Activated effector memory CD4-positive, alpha-beta T cell treated with Interleukin-2 at 50 U/mL for 16 hours (primary cell): ENCODE measurements around the gene ETV7.
"Not testable (repeated sequence)": the region's sequence is repeated elsewhere in the genome, so short reads cannot be mapped to it uniquely, and the experiment has no call there.

ENCODE experiments used
- DNase-seq: peaks from one replicate; pipeline ENCODE4 v3.0.0-alpha.2; 2020

Gene ETV7

DNA sequence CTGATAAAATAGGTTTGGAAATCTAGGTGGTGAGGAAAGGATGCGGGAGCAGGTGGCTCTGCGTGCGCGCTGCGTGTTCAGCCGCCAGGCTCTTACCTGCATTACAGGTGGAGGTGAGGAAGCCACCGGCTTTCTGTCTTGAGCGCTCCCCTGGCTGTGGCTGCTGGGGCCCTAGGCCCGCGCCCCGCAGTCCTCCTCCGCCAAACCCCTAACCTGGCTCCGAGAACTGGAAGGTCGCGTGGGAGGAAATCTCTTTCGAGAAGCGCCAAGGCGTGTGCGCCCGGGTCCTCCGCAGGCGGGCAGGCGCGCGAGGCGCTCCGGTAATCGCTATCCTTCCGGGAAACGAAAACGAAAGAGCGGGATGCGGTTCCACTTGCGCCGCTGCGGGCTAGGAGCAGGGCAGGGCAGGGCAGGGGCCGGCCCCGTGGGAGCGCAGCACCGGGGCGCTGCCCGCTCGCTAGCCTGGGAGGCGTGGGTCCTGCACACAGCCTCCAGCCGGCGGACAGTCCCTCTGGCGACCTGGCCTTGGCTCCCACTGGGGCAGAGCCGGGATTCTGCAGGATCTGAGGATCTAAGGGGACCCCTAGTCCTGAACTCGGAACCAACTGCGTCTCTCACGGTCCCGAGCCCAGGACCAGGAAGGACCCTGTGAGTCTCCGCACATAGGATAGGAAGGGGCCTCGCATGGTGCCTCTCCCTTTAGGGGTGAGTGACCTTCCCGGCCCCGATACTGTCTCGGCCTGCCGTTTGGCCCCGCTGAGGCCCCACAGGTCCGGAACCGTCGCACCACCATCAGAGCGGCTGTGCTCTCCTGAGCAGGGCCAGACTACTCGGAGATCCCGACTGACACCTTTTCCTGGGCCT is at the start of gene ETV7:
Gene ETV7 (minus strand): TSS at position 230 of the 864 bp plus-strand sequence. CDS start 128 bp downstream, at position 102.
- peak; percentile 27 for DNase-seq

DNA sequence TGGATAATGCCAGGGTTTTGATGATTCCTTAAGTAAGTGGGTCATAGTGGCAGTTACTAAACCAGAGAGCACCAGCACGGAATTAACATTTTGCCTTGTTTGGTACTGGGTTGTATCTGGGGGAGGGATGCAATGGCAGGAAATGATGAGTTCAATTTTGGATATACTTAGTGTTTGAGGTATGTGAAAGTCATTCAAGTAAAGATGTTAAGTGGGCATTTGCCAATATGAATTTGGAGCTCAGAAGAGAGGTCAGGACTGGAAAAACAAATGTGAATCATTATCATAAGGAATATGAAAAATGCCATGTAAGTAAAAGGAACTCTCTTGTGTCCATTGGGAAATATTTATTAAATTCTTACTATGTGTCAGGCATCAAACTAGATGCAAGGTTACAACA is 49.0 kb upstream of the ETV7 start:
- DNase-seq, result no peak

DNA sequence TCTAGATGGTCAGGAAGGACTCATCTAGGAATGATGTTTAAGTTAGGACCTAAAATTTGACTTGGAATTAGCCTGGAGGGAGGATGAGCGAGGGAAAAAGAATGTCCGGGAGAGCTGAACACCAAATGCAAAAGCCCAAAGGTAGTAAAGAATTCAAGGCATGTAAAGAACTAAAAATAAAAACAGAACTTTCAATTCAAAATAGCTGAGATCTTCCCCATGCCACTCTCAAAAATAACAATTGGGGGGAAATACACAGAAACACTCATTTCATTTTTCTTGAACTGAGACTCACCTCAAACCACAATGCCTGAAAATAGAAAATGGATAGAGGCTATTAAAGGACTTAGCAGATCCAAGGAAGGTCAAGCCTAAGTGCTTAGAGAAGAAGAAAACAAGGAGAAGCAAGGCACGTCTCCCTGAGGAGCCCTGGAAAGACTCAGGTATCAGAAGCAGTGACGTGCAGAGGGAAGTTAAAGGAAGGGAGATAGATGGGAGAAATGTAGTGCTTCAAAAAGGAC is 44.7 kb upstream of the ETV7 start:
- no peak for DNase-seq

DNA sequence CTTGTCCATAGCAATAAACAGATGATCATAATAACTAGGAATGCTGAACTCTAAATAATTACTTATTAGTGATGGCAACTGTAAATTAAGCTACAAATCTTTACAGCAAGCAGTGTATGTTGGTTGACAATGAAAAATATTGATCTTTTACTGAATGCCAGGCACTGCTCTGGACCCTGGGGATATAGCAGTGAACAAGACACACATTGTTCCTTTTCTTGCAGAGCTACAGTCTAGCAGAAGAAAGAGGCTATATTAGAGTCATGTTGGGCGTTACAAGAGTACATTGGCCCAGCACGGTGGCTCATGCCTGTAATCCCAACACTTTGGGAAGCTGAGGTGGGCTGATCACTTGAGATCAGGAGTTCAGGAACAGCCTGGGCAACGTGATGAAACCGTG is 43.7 kb upstream of the ETV7 start:
- no peak for DNase-seq

DNA sequence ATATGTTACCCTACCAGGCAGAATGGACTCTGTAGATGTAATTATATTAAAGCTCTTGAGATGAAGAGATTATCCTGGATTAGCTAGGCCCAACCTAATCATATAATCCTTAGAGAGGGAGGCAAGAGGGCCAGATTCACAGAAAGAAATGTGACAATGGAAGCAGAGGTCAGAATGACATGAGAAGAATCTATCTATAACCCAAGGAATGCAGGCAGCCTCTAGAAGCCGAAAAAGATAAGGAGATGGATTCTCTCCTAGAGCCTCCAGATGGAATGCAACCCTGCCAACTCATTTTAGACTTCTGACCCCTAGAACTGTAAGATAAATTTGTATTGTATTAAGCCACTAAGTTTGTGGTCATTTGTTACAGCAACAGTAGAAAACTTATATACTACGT is 42.9 kb upstream of the ETV7 start:
- no peak for DNase-seq

DNA sequence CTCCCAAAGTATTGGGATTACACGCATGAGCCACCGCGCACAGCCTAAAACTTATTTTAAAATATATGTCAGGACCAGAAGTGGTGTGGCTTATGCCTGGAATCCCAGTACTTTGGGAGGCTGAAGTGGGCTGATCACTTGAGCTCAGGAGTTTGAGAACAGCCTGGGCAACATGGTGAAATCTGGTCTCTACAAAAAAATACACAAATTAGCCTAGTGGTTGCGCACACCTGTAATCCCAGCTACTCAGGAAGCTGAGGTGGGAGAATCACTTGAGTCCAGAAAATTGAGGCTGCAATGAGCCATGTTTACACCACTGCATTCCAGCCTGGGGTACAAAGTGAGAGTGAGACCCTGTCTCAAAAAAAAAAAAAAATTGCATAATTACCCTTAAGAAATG is 41.4 kb upstream of the ETV7 start:
- DNase-seq, result no peak

DNA sequence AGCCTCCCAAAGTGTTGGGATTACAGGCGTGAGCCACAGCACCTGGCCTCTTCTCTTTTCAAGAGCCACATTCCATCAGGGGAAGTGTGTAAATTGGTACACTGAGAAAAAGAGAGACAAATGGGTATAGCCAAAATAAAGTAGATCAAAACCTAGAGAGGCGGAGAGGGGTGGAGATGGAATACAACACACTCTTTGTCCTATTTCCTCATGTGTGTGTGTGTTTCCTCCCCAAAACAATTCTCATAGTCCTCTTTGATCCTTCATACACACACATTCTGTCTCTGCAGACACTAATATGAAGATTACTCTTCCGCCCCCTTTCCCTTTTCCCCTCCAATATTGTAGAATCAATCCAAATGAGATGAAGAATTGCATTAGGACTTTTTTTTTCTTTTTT is 39.2 kb upstream of the ETV7 start:
- no peak for DNase-seq

DNA sequence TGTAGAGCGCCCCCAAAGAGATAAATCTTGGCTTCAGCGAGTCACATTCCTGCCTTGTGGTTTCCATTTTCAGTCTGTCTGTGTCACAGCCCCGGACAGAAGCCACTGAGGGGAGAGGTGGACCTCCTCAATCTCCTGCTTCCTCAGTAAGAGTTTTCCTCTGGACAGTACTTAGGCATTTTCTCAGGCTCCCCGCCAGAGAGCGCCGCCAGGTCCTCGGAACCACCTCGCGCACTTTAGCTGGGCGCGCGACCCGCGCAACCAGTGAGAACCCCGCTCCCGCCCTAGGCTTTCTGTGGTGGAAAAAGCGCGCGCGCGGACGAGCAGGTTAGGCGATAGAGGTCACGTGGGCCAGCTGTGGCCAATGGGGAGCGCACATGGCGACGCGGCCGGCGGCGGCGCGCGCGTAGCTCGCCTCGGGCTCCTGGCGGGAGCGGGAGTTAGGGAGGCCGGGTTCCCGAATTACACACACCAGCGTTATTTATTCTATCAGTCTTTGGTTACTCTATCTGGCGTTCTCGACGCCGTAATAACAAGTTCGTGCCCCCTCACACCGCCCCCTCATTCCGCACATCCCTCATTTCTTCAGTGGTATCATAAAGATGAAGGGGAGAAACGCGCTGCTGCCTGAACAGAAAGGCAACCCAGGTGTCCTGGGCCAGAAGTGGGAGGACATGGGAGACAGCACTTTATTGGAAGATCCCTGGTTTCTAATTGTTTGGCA is 35.8 kb upstream of the ETV7 start:
- DNase-seq, result peak; percentile 97

DNA sequence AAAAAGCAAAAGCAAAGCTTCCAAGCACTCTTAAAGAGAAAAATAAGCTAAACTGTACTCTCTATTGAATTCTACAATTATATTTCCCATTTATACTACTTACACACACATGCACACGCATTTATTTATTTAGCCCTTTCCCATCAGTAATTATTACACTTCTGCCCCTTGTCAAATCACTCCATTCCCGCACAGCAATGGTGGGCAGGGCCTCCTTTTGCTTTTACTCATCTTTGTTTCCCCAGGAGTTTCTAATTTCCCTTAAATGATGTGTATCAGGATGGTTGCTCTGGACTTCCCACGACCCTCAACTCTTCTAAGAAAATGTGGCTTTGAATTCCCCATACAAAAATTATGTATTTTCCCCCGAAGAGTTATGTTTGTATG is 35.2 kb upstream of the ETV7 start:
- no peak for DNase-seq

DNA sequence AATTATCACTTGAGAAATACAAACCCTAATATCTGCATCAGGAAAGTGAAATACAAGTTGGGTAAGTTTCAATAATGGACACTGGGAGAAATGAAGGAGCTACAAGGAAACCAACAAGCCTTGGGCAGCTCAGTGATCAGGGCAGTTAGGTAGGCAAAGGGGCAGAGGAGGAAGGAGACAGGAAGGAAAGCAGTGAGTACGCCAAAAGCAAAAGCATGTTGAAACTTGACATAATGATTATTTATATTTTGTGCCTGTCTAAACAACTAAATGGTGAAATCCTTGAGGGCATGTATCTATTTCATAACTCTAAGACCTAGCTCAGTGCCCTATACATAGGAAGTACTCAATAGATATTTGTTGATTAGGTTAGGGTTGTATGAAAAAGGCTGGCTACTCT is 31.8 kb upstream of the ETV7 start:
- no peak for DNase-seq

DNA sequence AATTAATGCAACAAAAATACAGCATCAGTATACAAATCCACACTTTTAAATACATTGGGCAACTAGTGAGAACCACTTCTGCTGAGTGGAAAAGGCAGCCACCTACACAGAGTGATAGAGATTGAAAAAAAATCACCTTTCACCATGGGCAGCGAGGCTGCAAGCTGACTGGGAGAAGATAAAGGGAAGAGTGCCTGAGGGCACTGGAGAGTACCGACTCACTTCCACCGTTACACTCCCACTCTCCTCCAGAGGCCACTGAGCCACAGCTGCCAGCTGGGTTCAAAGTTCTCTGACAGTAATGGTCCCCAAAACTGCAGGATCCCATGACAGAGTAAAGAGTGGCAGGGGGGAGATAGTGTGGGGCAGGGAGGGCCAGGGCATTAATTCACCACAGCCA is 31.1 kb upstream of the ETV7 start:
- no peak for DNase-seq

DNA sequence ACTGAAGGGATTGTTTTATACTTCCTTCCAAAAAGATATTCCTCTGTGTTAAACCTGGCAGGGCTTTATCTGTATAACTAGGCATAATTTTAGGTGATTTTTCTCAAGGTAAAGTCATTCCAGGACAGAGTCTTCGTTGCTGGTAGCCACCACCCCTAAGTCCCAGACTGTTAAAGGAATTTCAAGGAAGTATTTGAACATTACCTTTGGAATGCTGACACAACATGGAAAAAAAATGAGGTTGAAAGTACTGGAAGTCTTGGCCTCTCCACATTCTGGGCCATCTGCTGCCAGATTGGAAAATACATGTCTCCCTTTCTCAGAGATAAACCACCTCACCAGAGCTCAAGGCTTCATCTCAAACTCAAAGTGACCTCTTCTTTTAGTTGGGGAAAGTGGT is 27.0 kb upstream of the ETV7 start:
- no peak for DNase-seq

DNA sequence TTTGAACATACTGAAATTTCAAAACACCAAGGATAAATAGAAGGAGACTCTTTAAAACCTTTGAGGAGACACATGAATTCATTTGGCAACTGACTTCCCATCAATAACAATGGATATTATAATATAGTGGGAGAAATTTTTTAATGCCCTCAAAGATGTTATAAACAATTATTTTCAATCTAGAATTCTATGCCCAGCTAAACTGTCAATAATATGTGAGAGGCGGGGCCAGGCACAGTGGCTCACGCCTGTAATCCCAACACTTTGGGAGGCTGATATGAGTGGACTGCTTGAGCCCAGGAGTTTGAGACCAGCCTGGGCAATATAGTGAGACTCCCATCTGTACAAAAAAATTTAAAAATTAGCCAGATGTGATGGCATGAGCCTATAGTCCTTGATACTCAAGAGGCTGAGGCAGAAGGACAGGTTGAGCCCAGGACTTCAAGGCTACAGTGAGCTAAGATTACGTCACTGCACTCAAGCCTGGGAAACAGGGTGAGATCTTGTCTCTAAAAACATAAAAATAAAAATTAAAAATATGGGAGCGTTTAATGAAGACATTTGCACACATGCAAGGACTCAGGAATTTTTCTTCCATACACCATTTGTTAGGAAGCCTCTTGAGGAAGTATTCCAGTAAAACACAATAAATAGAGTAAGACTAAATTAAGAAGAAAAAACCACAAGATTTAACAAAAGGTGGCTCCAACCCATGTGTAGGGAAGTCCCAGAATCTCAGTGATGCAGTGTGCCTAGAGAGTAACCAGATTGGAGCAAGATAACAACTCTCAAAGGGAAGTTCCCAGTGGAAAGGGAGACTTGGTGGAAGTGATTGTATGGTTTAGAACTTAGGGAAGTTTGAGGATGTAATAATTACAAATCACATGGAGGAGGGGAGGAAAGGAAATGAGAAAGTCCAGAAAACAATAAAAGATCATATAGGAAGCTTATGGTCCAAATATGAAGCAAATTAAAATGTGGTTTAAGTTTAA is 26.3 kb upstream of the ETV7 start:
- no peak for DNase-seq

DNA sequence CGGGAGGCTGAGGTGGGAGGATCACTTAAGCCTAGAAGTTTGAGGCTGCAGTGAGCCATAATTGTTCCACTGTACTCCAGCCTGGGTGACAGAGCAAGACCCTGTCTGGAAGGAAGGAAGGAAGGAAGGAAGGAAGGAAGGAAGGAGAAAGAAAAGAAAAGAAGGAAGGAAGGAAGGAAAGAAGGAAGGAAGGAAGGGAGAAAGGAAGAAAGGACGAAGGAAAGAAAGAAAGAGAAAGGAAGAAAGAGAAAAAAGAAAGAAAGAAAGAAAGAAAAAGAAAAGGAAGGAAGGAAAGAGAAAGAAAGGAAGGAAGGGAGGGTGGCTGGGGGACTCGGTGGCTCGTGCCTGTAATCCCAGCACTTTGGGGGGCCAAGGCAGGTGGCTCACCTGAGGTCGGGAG is 22.2 kb upstream of the ETV7 start:
- DNase-seq, result not testable (repeated sequence)

DNA sequence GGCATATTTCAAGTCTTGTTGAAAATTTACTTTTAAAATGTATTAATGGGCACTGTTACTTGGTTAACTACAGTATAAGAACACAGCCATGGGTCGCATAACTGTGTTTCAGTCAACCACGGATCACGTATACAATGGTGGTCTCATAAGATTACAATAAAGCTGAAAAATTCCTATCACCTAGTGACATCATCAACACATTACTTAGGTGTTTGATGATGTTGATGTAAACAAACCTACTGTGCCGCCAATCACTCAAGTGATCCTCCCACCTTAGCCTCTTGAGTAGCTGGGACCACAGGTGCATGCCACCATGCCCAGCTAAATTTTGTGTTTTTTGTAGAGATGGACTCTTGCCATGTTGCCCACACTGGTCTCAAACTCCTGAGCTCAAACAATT is 16.7 kb upstream of the ETV7 start:
- DNase-seq, result no peak

DNA sequence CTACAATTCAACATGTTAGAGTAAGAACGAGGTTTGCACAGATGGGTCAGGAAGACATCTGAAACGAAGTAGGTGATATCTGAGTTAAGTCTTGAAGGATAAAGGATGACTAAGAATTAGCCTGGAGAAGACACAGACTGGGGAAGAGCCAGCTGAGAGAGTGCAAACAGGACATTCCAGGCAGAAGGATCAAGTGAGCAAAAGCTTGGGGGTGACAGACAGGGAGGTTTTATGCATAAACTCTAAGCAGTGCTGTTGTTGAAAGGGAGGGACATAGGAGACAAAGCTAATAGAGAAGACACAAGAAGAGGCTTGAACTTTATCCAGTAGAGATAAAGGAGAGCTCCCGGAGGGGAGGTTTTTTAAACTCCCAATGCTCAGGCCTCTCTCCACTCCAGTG is 15.0 kb upstream of the ETV7 start:
- no peak for DNase-seq

DNA sequence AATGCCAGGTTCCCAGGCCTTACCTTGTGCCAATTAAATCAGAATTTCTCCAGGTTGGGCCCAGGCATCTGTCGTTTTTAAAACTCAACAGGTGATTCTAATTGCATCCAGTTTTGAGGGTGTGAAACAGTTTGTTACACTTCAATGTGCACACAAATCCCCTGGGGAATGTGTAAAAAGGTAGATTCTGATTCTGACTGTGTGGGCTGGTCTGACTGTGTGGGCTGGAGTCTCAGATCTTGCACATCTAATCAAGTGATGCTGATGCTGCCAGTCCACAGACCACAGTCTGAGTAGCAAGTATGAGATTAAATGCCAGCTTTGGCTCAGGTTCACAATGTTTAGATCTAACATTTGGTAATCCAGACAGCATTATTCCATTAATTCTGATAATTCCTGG is 12.5 kb upstream of the ETV7 start:
- DNase-seq, result no peak

DNA sequence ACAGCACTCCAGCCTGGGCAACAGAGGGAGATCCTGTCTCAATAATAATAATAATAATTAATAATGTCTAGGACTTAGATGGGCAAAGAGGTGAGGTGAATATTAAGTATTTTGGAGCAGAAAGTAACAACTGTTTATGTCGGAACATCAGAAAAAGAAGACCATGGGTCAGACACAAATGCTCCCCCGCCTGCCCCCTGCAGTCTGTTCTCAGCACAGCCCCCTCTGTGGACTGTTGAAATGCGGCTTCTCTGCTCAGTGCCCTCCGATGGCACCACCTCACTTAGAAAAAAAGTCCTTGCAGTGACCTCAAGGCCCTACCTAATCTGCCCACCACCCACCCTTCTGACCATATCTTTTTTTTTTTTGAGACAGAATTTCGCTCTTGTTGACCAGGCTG is 5.2 kb upstream of the ETV7 start:
- DNase-seq, result no peak

DNA sequence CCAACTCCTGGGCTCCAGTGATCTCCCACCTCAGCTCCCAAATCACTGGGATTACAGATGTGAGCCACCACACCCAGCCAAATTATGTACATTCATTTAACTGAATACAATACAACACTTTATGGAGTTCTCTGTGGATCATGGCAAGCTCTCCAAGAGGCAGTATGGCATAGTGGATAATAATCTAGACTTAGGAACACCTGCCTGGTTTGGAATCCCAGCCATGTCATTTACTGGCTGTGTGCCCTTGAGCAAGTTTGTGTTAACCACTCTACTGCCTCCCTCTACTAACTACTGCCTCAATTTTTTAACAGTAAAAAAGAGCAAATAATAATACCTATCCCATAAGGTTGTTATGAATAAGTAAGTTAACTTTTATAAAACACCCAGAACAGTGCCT is 1.9 kb upstream of the ETV7 start:
- no peak for DNase-seq

DNA sequence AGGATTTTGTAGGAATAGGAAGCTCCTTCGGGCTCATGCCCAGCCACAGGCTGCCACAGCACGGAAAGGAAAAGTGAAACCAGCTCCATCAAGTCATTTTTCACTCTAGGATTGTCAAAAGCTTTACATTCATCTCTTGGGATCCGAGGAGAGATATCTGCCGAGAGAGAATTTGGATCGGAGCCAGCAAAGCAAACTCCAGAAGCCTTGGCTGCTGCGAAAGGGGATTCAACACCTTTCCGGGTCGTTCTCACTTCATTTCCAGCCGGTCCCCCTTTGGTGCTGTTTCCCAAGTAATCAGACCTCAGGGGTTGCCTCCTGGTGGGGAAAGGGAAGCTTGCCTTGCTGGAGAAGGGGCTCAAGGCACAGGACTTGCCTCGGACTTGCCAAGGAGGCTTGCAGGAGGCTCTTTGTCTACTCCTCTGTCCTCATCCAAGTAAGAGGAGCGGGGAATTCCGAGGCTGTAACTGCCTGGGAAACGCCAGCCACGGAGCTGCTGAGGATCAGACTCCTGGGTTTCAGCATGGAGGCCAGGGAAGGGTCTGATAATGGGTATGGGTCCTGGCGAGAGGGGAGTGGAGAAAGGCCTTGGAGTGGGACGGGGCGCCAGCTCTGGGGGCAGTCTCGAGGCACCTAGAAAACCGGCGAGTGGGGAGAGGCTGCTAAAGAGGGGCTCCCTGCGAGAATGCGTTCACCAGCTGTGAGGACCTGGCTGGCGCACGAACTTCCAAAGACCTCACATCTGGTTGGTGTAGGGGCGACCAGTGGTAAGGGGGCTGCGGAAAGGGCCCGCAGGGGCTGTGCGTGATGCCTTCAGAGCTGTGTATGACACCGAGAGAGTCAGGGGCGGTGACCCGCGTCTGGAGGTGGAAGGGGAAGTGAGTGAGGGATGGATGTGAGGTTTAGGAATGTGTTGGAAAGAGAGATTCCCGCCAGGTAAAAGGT is 702 bp downstream of the ETV7 start:
- peak; percentile 19 for DNase-seq

DNA sequence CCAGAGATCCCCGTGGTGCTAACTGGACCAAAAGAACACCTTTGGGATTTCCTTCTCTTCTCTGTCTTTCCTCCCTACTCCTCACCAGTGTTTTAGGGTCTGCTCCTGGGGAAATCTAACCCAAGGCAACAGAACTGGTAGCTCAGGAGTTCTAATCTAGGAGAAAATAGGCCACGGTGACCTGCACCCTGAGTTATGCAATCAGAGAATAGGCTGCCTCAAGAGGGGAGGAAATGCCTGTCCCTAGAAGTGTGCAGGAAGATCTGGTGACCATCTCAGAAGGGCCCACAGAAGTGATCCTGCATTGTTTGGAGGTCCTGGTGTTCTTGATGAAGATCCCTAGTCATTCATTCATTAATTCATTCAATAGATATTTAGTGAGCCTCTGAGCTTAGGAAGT is 3.4 kb downstream of the ETV7 start:
- DNase-seq, result no peak

DNA sequence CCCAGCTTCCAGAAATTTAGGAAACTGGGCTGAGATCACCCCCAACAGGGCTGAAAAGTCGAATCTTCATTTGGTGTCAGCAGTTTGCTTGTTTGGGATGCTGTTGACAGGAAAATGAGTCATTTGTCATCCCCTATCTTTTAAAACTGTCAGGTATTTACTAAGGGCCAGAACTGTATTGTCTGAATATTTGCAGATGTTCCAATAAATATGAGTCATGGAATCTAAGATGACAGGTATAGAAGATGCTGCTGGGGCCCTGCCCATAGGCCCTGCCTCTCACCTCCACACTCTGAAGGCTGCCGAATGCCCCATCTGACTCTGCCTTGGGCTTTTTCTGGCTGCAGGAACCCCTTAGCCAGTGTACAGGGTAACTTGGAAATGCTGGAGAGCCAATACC is 3.9 kb downstream of the ETV7 start:
- DNase-seq, result no peak
